Endodermal cell (in vitro differentiated cells): ENCODE results near the gene CLEC2A. TPM values are rescaled to one million over a fixed set of nuclear protein-coding genes. Genes with fewer than 3 reads are reported as not detected.
A peak's percentile ranks its signal among the peaks of the same experiment; 100 is the strongest.

Experiments used
- DNase-seq: peaks from one replicate; pipeline ENCODE4 v3.0.0-alpha.2; 2017
- H3K27ac ChIP-seq: 2 replicates; pipeline ENCODE4 v1.5.1; 2013; ENCODE audit warnings: mild to moderate bottlenecking, low read depth, low read length, moderate library complexity
- H3K27me3 ChIP-seq: 2 replicates; pipeline ENCODE4 v1.6.1; 2013; ENCODE audit warnings: mild to moderate bottlenecking, low read length, moderate library complexity; ENCODE audit not compliant: insufficient read depth, control insufficient read depth, poor library complexity, severe bottlenecking
- H3K36me3 ChIP-seq: 2 replicates; pipeline ENCODE4 v1.7.0; 2013; ENCODE audit warnings: mild to moderate bottlenecking, low read length, moderate library complexity; ENCODE audit not compliant: control insufficient read depth, insufficient read depth
- H3K4me1 ChIP-seq: one replicate; pipeline ENCODE4 v1.7.0; 2013; ENCODE audit warnings: low read length; ENCODE audit not compliant: control insufficient read depth, insufficient read depth
- H3K4me3 ChIP-seq: 2 replicates; pipeline ENCODE4 v1.5.1; 2013; ENCODE audit warnings: mild to moderate bottlenecking, low read length, moderate library complexity
- H3K9ac ChIP-seq: 2 replicates; pipeline ENCODE4 v1.6.1; 2013; ENCODE audit warnings: mild to moderate bottlenecking, low read length, moderate library complexity; ENCODE audit not compliant: poor library complexity, severe bottlenecking; ENCODE audit errors: extremely low read depth
- H3K9me3 ChIP-seq: 2 replicates; pipeline ENCODE4 v1.6.1; 2013; ENCODE audit warnings: mild to moderate bottlenecking, low read length, moderate library complexity; ENCODE audit not compliant: control insufficient read depth
- H3K27ac Mint-ChIP-seq: 2 replicates; pipeline ENCODE4 v1.8.0; 2020; ENCODE audit warnings: mixed read lengths
- H3K27me3 Mint-ChIP-seq: 2 replicates; pipeline ENCODE4 v1.8.0; 2021; ENCODE audit warnings: mild to moderate bottlenecking, mixed read lengths; ENCODE audit not compliant: insufficient read depth
- H3K36me3 Mint-ChIP-seq: 2 replicates; pipeline ENCODE4 v1.8.0; 2020; ENCODE audit warnings: low read depth, mixed read lengths
- H3K4me1 Mint-ChIP-seq: 2 replicates; pipeline ENCODE4 v1.8.0; 2020; ENCODE audit warnings: mixed read lengths
- H3K4me3 Mint-ChIP-seq: 2 replicates; pipeline ENCODE4 v1.8.0; 2020; ENCODE audit warnings: mild to moderate bottlenecking, moderate library complexity, mixed read lengths
- H3K9me3 Mint-ChIP-seq: 2 replicates; pipeline ENCODE4 v1.8.0; 2020; ENCODE audit warnings: mild to moderate bottlenecking, mixed read lengths
- WGBS, 2 experiments: methylation state at CpG; one replicate each; pipeline versions ENCODE4 v1.1.5 to v1.1.7; 2013; ENCODE audit warnings: missing lambda C conversion rate in 2 of 2, mixed read lengths in 1 of 2; ENCODE audit not compliant: insufficient coverage in 1 of 2, insufficient read length in 1 of 2; 5-methylcytosine and 5-hydroxymethylcytosine counted together
- total RNA-seq, 2 donors: library from RNA; stranded (reverse); fragmentation: NEBNext Ultra II Directional in 1 of 2; extraction: Animal tissue kit (Norgen Biotek cat#: 25700) in 1 of 2; gene quantifications; 2 replicates in 1 of 2; 3 replicates in 1 of 2; pipeline ENCODE4 v1.2.1, GENCODE V29; 2021
- TF ChIP-seq, protein P1 (sequence below): fragments of 200-600 bp; sonication (generic); conservative IDR thresholded peaks from 2 replicates; pipeline ENCODE4 v1.5.0; 2021; ENCODE audit warnings: antibody characterized with exemption, mild to moderate bottlenecking

CLEC2A gene
- total RNA-seq, 2 donors from 2014 or later: 3.8 TPM; not detected in 1

DNA sequence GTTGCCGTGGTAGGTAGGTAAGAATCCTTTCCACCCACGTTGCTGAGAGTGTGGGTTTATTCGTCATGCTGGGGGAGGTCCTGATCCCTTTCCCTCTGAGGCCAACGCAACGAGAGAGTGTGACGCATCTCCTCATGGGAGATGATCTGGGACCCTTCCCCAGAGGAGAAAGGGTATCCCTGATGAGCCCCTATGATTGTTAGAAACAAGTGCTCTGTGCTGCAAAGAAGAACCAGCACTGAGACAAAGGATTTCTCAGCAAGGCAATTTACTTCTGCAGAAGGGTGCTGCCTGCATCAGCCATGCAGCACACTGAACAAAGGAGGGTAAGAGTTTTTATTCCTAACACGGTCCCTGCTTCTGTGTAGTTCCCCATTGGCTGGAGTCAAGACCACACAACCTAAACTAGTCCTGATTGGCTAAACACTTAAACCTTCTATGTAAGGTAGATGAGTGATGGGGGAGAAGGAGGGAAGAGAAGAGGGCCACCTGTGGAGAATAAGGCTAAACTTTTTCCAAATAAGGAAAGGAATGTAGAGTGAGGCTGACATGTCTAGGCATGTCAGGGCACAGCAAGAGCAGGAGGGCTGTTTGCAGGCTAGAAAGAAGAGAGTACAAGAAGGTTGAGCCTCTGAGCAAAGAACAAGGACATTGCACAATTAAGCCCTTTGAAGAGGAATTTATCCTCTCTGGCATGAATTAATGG lies 21.3 kb downstream of the CLEC2A start:
- 93 to 94% methylated on average over 7 of the region's 7 CpGs for WGBS, 2 experiments
- Histone ChIP-seq H3K9ac (no peak overlapping the region), H3K27me3 (no peaks in the 10 kb centered on the region), H3K9me3 (peaks cover 32% of the 10 kb centered on the region), H3K4me3 (peak overlapping the region; percentile 60), H3K27ac (no peak overlapping the region), H3K4me1 (no peaks in the 10 kb centered on the region), H3K36me3 (no peaks in the 10 kb centered on the region)
- Mint-ChIP-seq H3K36me3 (peaks cover 2% of the 10 kb centered on the region), H3K4me1 (no peaks in the 10 kb centered on the region), H3K27me3 (no peaks in the 10 kb centered on the region), H3K9me3 (peaks cover 39% of the 10 kb centered on the region), H3K4me3 (no peak overlapping the region), H3K27ac (no peak overlapping the region)
- peak; percentile 82 for DNase-seq
- TF ChIP-seq, protein P1, sequence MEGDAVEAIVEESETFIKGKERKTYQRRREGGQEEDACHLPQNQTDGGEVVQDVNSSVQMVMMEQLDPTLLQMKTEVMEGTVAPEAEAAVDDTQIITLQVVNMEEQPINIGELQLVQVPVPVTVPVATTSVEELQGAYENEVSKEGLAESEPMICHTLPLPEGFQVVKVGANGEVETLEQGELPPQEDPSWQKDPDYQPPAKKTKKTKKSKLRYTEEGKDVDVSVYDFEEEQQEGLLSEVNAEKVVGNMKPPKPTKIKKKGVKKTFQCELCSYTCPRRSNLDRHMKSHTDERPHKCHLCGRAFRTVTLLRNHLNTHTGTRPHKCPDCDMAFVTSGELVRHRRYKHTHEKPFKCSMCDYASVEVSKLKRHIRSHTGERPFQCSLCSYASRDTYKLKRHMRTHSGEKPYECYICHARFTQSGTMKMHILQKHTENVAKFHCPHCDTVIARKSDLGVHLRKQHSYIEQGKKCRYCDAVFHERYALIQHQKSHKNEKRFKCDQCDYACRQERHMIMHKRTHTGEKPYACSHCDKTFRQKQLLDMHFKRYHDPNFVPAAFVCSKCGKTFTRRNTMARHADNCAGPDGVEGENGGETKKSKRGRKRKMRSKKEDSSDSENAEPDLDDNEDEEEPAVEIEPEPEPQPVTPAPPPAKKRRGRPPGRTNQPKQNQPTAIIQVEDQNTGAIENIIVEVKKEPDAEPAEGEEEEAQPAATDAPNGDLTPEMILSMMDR: no peak

DNA sequence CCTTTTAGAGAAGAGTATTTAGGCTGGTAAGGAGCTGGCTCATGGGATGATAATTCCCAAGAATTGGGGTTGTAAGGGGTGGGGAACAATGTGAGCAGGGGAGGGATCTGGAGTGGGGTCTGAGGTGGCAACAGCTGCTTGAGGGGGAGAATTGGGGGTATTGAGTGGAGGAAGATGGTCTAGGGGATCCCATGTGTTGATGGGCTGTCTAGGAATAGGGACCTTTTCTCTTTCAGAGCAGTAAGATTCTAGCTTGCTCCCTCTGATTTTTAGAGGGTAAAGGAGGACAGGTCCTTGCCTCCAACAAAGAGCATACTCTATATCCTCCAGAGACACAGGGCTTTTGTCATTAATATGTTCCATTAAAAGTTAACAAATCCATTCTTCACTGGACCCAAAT lies 22.4 kb downstream of the CLEC2A start:
- Mint-ChIP-seq H3K36me3 (peaks cover 2% of the 10 kb centered on the region), H3K4me3 (no peak overlapping the region)
- no peak overlapping the region for H3K4me3 ChIP-seq

DNA sequence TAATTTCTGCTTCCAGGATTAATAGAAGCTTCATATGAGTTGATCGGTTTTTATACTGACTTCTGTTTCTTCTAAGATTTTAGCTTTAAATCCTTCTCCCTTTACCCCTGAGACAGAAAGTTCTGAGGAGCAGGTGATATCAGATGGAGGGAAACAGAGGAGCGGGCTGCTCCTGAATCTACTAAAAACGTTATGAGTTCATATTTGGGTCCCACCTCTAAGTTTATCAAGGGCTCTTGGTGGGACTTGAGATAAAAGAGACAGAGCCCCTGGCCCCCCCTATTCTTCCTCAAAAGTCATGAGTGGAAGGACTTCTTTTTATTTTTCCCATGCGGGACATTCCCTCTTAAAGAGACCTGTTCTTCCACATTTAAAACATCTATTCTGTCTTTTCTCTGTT lies 23.8 kb downstream of the CLEC2A start:
- 80 to 93% methylated on average over 1 to 4 of the region's 4 CpGs for WGBS, 2 experiments
- DNase-seq: no peak
- Histone ChIP-seq H3K4me1 (no peaks in the 10 kb centered on the region), H3K9me3 (peaks cover 32% of the 10 kb centered on the region), H3K4me3 (no peak overlapping the region), H3K36me3 (no peaks in the 10 kb centered on the region), H3K9ac (no peak overlapping the region), H3K27ac (no peak overlapping the region), H3K27me3 (no peaks in the 10 kb centered on the region)
- H3K4me3 Mint-ChIP-seq: no peak overlapping the region
- peaks cover 2% of the 10 kb centered on the region for H3K36me3 Mint-ChIP-seq
- H3K27ac Mint-ChIP-seq: no peak overlapping the region
- H3K4me1 Mint-ChIP-seq: no peaks in the 10 kb centered on the region
- H3K9me3 Mint-ChIP-seq: peaks cover 48% of the 10 kb centered on the region
- H3K27me3 Mint-ChIP-seq: no peaks in the 10 kb centered on the region
- TF ChIP-seq, protein P1: no peak

More for the DNA sequence above, 22.4 kb downstream of the CLEC2A start:
- Histone ChIP-seq H3K9me3 (peaks cover 32% of the 10 kb centered on the region), H3K27me3 (no peaks in the 10 kb centered on the region), H3K4me1 (no peaks in the 10 kb centered on the region), H3K36me3 (no peaks in the 10 kb centered on the region), H3K9ac (no peak overlapping the region), H3K27ac (no peak overlapping the region)
- Mint-ChIP-seq H3K4me1 (no peaks in the 10 kb centered on the region), H3K27ac (no peak overlapping the region), H3K27me3 (no peaks in the 10 kb centered on the region), H3K9me3 (peaks cover 39% of the 10 kb centered on the region)
- TF ChIP-seq, protein P1: no peak
- no peak for DNase-seq
